A673 (cell line): ENCODE results near the gene RUFY2.

Experiments
- CTCF ChIP-seq: fragments of 300-800, 200-600 bp; sonication (generic); conservative IDR thresholded peaks from 2 replicates; pipeline ENCODE4 v1.5.1; 2017; ENCODE audit warnings: low read depth, mild to moderate bottlenecking, antibody characterized with exemption, low read length, moderate library complexity, mixed read lengths
- EZH2 ChIP-seq: fragments of 200-600 bp; sonication (generic); IDR thresholded peaks from 2 replicates; pipeline ENCODE4 v1.6.1; 2017; ENCODE audit warnings: borderline replicate concordance, low read depth, mild to moderate bottlenecking, mixed read lengths, antibody characterized with exemption, low read length; ENCODE audit not compliant: poor library complexity, severe bottlenecking

DNA sequence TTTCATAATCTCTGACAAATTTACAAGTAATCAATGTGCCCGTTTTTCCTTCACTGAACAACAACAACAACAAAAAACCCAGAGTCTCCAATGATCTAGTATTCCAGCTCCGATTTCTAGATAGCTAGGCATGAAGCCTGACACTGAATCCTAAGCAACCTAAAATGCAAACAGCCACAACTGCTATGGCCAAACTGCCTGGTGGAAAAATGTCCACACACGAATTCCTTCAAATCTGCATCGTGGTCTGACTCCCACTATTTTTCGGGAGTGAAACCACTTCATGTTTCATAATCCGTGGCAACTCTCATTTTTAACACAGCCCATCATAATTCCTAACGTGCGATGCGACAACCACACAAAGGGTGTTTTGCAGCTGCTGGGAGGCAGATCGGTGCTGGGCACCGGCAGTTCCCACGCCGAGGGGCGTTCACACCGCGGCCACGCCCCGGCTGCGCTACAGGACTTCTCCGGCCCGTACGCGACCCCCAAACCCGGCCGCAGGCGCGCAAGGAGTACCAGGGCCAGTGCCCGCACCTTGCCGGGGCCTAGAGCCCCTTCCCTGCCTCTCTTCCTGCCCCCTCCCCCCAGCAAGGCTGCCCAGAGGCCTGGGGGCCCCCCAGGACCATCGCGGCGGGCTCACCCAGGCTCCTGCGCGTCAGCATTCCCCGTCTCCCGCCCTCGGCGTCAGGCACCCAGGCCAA, 814 bp downstream of the RUFY2 start:
- TF ChIP-seq CTCF (no peak), EZH2 (no peak)
